Measurements from ENCODE around the gene REXO5.

DNA sequence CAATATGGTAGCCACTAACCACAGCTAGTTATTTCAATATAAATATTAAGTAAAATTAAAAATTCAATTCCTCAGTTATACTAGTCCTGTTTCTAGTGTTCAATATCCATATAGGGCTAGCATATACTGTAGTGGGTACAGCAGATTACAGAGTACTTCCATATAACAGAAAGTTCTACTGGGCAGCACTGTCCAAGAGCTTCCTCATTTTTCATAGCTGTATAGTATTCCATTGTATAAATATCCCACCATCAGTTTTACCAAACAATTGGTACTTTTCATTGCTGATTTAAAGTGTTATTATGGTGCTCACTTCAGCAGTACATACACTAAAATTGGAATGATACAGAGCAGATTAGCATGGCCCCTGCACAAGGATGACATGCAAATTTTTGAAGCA, 22.1 kb upstream of the REXO5 start:
- TF ChIP-seq MXD4 (CRISPR knock-in tag; IDR thresholded peaks at IDR 0.05; ENCODE audit: borderline replicate concordance) (no peak), ZNF423 (CRISPR knock-in tag; IDR thresholded peaks at IDR 0.05) (no peak), ZNF232 (CRISPR knock-in tag; IDR thresholded peaks at IDR 0.05) (no peak), TEAD4 (CRISPR knock-in tag; IDR thresholded peaks at IDR 0.05) (no peak), ZNF121 (CRISPR knock-in tag; IDR thresholded peaks at IDR 0.05) (no peak), NR2C2 (CRISPR knock-in tag; IDR thresholded peaks at IDR 0.05) (no peak), CREB1 (CRISPR knock-in tag; IDR thresholded peaks at IDR 0.05) (no peak), IRF2 (CRISPR knock-in tag; IDR thresholded peaks at IDR 0.05; ENCODE audit: borderline replicate concordance, low read depth) (no peak)
- TF ChIP-seq, protein P1, sequence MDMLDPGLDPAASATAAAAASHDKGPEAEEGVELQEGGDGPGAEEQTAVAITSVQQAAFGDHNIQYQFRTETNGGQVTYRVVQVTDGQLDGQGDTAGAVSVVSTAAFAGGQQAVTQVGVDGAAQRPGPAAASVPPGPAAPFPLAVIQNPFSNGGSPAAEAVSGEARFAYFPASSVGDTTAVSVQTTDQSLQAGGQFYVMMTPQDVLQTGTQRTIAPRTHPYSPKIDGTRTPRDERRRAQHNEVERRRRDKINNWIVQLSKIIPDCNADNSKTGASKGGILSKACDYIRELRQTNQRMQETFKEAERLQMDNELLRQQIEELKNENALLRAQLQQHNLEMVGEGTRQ (CRISPR knock-in tag; IDR thresholded peaks at IDR 0.05): no peak
- TF ChIP-seq, protein P2, sequence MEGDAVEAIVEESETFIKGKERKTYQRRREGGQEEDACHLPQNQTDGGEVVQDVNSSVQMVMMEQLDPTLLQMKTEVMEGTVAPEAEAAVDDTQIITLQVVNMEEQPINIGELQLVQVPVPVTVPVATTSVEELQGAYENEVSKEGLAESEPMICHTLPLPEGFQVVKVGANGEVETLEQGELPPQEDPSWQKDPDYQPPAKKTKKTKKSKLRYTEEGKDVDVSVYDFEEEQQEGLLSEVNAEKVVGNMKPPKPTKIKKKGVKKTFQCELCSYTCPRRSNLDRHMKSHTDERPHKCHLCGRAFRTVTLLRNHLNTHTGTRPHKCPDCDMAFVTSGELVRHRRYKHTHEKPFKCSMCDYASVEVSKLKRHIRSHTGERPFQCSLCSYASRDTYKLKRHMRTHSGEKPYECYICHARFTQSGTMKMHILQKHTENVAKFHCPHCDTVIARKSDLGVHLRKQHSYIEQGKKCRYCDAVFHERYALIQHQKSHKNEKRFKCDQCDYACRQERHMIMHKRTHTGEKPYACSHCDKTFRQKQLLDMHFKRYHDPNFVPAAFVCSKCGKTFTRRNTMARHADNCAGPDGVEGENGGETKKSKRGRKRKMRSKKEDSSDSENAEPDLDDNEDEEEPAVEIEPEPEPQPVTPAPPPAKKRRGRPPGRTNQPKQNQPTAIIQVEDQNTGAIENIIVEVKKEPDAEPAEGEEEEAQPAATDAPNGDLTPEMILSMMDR (IDR thresholded peaks at IDR 0.05): no peak
- TF ChIP-seq, protein P3, sequence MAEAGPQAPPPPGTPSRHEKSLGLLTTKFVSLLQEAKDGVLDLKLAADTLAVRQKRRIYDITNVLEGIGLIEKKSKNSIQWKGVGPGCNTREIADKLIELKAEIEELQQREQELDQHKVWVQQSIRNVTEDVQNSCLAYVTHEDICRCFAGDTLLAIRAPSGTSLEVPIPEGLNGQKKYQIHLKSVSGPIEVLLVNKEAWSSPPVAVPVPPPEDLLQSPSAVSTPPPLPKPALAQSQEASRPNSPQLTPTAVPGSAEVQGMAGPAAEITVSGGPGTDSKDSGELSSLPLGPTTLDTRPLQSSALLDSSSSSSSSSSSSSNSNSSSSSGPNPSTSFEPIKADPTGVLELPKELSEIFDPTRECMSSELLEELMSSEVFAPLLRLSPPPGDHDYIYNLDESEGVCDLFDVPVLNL (CRISPR knock-in tag; IDR thresholded peaks at IDR 0.05; ENCODE audit: borderline replicate concordance, low read depth): no peak
- TF ChIP-seq, protein P4, sequence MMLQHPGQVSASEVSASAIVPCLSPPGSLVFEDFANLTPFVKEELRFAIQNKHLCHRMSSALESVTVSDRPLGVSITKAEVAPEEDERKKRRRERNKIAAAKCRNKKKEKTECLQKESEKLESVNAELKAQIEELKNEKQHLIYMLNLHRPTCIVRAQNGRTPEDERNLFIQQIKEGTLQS (CRISPR knock-in tag; conservative IDR thresholded peaks at IDR 0.05): no peak
- TF ChIP-seq, protein P5, sequence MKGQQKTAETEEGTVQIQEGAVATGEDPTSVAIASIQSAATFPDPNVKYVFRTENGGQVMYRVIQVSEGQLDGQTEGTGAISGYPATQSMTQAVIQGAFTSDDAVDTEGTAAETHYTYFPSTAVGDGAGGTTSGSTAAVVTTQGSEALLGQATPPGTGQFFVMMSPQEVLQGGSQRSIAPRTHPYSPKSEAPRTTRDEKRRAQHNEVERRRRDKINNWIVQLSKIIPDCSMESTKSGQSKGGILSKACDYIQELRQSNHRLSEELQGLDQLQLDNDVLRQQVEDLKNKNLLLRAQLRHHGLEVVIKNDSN (CRISPR knock-in tag; IDR thresholded peaks at IDR 0.05): no peak
